Upper lobe of left lung (tissue), 4 donors: ENCODE results near the gene PSMD11.

Experiments
- CTCF ChIP-seq, 6 experiments: fragments of 450-650 bp in 4 of 6; fragments of 200-600 bp in 2 of 6; sonication (generic) in 2 of 6; IDR thresholded peaks; one replicate each; pipeline ENCODE4 v1.5.1; 2016 to 2019; ENCODE audit warnings: antibody characterized with exemption in 6 of 6
- POLR2AphosphoS5 ChIP-seq, 2 donors: sonication (generic); formaldehyde crosslinking; IDR thresholded peaks; one replicate each; pipeline ENCODE4 v1.5.1; 2017; ENCODE audit warnings: antibody characterized with exemption in 2 of 2

- no peak for TF ChIP-seq CTCF (IDR thresholded peaks at IDR 0.05)
- TF ChIP-seq POLR2AphosphoS5 (IDR thresholded peaks at IDR 0.05) = no peak
These were observed 8.0 kb downstream of the PSMD11 start for GRCh38 chr17:32452281-32452680.
